Measurements from ENCODE around the gene TRAPPC4.
A peak's percentile ranks its signal among the peaks of the same experiment; 100 is the strongest.

TRAPPC4 gene

DNA sequence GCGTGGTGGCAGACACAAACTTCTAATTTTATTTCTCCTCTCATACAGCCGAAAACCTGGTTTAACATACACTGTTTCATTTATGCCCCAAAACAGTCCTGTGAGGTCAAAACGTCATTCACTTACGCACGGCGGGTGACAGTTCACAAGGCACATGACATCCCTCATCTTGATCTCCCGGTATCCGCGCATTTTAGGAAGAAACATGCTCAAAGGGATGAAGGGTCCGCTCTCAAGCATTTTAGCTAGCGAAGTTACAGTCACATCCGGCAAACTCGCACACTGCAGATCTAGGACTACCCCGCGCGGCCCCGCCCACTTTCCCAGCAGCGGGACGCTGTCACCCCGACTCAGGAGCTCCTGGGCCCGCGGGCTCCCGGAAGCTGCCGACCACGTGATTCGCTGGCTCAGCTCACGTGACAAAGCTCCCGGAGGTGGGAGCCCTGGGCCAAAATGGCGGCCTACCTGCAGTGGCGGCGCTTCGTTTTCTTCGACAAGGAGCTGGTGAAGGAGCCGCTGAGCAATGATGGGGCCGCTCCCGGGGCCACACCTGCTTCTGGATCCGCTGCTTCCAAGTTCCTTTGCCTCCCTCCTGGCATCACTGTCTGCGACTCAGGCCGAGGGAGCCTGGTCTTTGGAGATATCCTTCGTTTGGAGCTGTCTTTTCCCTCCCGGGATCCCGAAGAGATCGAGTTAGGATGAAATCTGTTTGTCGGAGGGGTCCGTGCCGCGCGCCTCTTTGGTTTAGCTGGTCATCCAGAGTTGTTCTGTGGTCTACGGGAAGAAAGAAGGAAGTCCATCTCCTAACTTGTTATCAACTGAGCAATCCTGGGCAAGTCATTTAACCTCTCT, 49.0 kb downstream of the TRAPPC4 start, which contains the start of gene VPS11:
VPS11 (plus strand) TSS at position 448 of the 852 bp plus-strand sequence; CDS start at position 454, 6 bp downstream.
- no peaks in the 10 kb centered on the region for H3K9me3 ChIP-seq
- H3K36me3 ChIP-seq, result peaks cover 27% of the 10 kb centered on the region
- peak within 1 kb of the TSS; percentile 87 for H3K27ac ChIP-seq
- H3K4me3 ChIP-seq (ENCODE audit: low read depth in 1 of 2, low read length in 1 of 2), result peak within 1 kb of the TSS; percentile 78 to 99
- no peaks in the 10 kb centered on the region for H3K27me3 ChIP-seq
- TF ChIP-seq, protein P1, sequence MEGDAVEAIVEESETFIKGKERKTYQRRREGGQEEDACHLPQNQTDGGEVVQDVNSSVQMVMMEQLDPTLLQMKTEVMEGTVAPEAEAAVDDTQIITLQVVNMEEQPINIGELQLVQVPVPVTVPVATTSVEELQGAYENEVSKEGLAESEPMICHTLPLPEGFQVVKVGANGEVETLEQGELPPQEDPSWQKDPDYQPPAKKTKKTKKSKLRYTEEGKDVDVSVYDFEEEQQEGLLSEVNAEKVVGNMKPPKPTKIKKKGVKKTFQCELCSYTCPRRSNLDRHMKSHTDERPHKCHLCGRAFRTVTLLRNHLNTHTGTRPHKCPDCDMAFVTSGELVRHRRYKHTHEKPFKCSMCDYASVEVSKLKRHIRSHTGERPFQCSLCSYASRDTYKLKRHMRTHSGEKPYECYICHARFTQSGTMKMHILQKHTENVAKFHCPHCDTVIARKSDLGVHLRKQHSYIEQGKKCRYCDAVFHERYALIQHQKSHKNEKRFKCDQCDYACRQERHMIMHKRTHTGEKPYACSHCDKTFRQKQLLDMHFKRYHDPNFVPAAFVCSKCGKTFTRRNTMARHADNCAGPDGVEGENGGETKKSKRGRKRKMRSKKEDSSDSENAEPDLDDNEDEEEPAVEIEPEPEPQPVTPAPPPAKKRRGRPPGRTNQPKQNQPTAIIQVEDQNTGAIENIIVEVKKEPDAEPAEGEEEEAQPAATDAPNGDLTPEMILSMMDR (IDR thresholded peaks at IDR 0.05), result peak; percentile 40
- peaks cover 17 to 35% of the 10 kb centered on the region in 2 experiments for H3K4me1 ChIP-seq (ENCODE audit: control insufficient read depth in 1 of 2, insufficient read depth in 1 of 2, low read depth in 1 of 2, low read length in 1 of 2)

Data from neutrophil (primary cell).